K562 (cell line): ENCODE results near the gene THOC7. TPM values are rescaled to one million over a fixed set of nuclear protein-coding genes. Genes with fewer than 3 reads are reported as not detected.

Experiments used
- ATAC-seq: fragments of 200-7000 bp; cut with Tn5 transposase; 3 replicates; pipeline ENCODE4 v1.9.1; 2020; ENCODE audit warnings: moderate library complexity
- BruUV-seq: library from RNA; stranded (reverse); fragments of 400-500 nt; replicated peaks from 2 replicates; lab custom pipeline; 2021; lab: Mats Ljungman, UMichigan
- CTCF ChIA-PET: fragments of 300-600 bp; formaldehyde crosslinking; extraction: SDS; loops from one replicate; lab custom pipeline; 2021; ENCODE audit warnings: low intra/inter-chr PET ratio; lab: Yijun Ruan, JAX
- POLR2A ChIA-PET: fragments of 300-600, 350-650 bp; sonication (Branson Sonifier 250); formaldehyde crosslinking; extraction: SDS; loops from one replicate; lab custom pipeline; 2021; ENCODE audit warnings: antibody characterized with exemption, inconsistent platforms; lab: Yijun Ruan, JAX
- DNase-seq, 4 experiments: peaks; one replicate each; pipeline versions ENCODE4 v3.0.0 to v3.0.0-alpha.2; 2011 to 2018; ENCODE audit warnings: low spot score in 3 of 4, mixed read lengths in 3 of 4; ENCODE audit errors: extremely low read depth in 1 of 4
- FAIRE-seq: peaks from 2 replicates; lab custom pipeline; 2011; peaks lifted over from hg19 to GRCh38; lab: Jason Lieb, UNC
- H2AFZ ChIP-seq: 2 replicates; pipeline ENCODE4 v1.6.0; 2011; ENCODE audit warnings: low read depth, low read length, control low read depth, inconsistent platforms
- H3K27ac ChIP-seq: fragments of 200-600 bp; 3 replicates; pipeline ENCODE4 v1.8.0; 2011; ENCODE audit warnings: low read depth, mild to moderate bottlenecking, control low read depth, inconsistent platforms, low read length, moderate library complexity, mixed read lengths; ENCODE audit errors: extremely low read depth
- H3K27me3 ChIP-seq, 2 experiments: fragments of 300-600 bp in 1 of 2; 2 replicates in 1 of 2; 3 replicates in 1 of 2; pipeline versions ENCODE4 v1.6.0 to v1.8.0; 2011; ENCODE audit warnings: inconsistent platforms in 2 of 2, low read length in 2 of 2, mild to moderate bottlenecking in 1 of 2, mixed read lengths in 1 of 2, moderate library complexity in 1 of 2; ENCODE audit not compliant: control insufficient read depth in 2 of 2, insufficient read depth in 2 of 2
- H3K36me3 ChIP-seq: fragments of 300-600 bp; 3 replicates; pipeline ENCODE4 v1.8.0; 2011; ENCODE audit warnings: mild to moderate bottlenecking, low read length, inconsistent platforms; ENCODE audit not compliant: control insufficient read depth, insufficient read depth
- H3K4me1 ChIP-seq, 2 experiments: fragments of 200-600 bp in 1 of 2; replicated peaks in 1 of 2; 2 replicates in 1 of 2; 3 replicates in 1 of 2; pipeline versions ENCODE4 v1.5.1 to v1.8.0; 2011; ENCODE audit warnings: inconsistent platforms in 2 of 2, low read length in 2 of 2, mild to moderate bottlenecking in 1 of 2, mixed read lengths in 1 of 2, moderate library complexity in 1 of 2; ENCODE audit not compliant: control insufficient read depth in 2 of 2, insufficient read depth in 2 of 2
- H3K4me2 ChIP-seq: 2 replicates; pipeline ENCODE4 v1.6.1; 2011; ENCODE audit warnings: low read length, control low read depth, inconsistent platforms, mixed read lengths; ENCODE audit not compliant: insufficient read depth
- H3K4me3 ChIP-seq: fragments of 200-600 bp; sonication (generic), shearing (Covaris generic); 2 replicates; pipeline ENCODE4 v1.5.1; 2016; ENCODE audit warnings: control low read depth, inconsistent platforms
- H3K79me2 ChIP-seq: fragments of 200-600 bp; 3 replicates; pipeline ENCODE4 v1.8.0; 2011; ENCODE audit warnings: low read length, inconsistent platforms; ENCODE audit not compliant: control insufficient read depth, insufficient read depth
- H3K9ac ChIP-seq, 2 experiments: 2 replicates each; pipeline versions ENCODE4 v1.6.0 to v1.6.1; 2011; ENCODE audit warnings: low read depth in 2 of 2, low read length in 2 of 2, control low read depth in 1 of 2, inconsistent platforms in 1 of 2, mild to moderate bottlenecking in 1 of 2, mixed read lengths in 1 of 2; ENCODE audit not compliant: insufficient read depth in 1 of 2
- H3K9me1 ChIP-seq: one replicate; pipeline ENCODE4 v1.6.0; 2011; ENCODE audit warnings: inconsistent platforms, mild to moderate bottlenecking, low read length, moderate library complexity; ENCODE audit not compliant: control insufficient read depth, insufficient read depth
- H3K9me3 ChIP-seq: replicated peaks from 2 replicates; pipeline ENCODE4 v1.5.1; 2011; ENCODE audit warnings: low read depth, low read length, inconsistent platforms; ENCODE audit not compliant: control insufficient read depth, insufficient read depth
- H4K20me1 ChIP-seq: replicated peaks from 2 replicates; pipeline ENCODE4 v1.6.1; 2011; ENCODE audit warnings: low read length, inconsistent platforms, mixed read lengths; ENCODE audit not compliant: control insufficient read depth, insufficient read depth
- CEBPB ChIP-seq: fragments of 450-650 bp; IDR thresholded peaks from 2 replicates; pipeline ENCODE4 v1.6.1; 2016; ENCODE audit warnings: missing genetic modification characterization, missing compliant biosample characterization
- CEBPG ChIP-seq, 3 experiments: fragments of 200-800 bp in 1 of 3; sonication (Bioruptor generic) in 1 of 3; sonication (generic) in 1 of 3; formaldehyde crosslinking in 1 of 3; IDR thresholded peaks in 2 of 3; conservative IDR thresholded peaks in 1 of 3; 2 replicates each; pipeline versions ENCODE4 v1.6.1 to v1.8.0; 2016 to 2022; ENCODE audit warnings: missing compliant biosample characterization in 2 of 3, missing genetic modification characterization in 2 of 3, mild to moderate bottlenecking in 1 of 3, missing genetic modification reagents in 1 of 3
- LARP7 ChIP-seq: fragments of 450-650 bp; IDR thresholded peaks from 2 replicates; pipeline ENCODE4 v1.6.1; 2016
- PATZ1 ChIP-seq: fragments of 250-450 bp; sonication (Bioruptor Pico); IDR thresholded peaks from 2 replicates; pipeline ENCODE4 v1.5.0; 2020; ENCODE audit warnings: mild to moderate bottlenecking, borderline replicate concordance
- RFX1 ChIP-seq: fragments of 450-650 bp; IDR thresholded peaks from 2 replicates; pipeline ENCODE4 v1.6.1; 2016; ENCODE audit warnings: mild to moderate bottlenecking, moderate library complexity
- TRIM24 ChIP-seq, 2 experiments: fragments of 450-650 bp; IDR thresholded peaks; 2 replicates each; pipeline ENCODE4 v1.6.1; 2016
- YY1 ChIP-seq, 3 experiments: IDR thresholded peaks; 2 replicates each; pipeline ENCODE4 v1.6.1; 2011; ENCODE audit warnings: low read length in 2 of 3, mild to moderate bottlenecking in 2 of 3, moderate library complexity in 2 of 3, borderline replicate concordance in 1 of 3, control low read depth in 1 of 3, low read depth in 1 of 3; ENCODE audit not compliant: insufficient read depth in 3 of 3, insufficient replicate concordance in 2 of 3, control insufficient read depth in 1 of 3, insufficient read length in 1 of 3; ENCODE audit errors: extremely low read depth in 1 of 3
- ZNF146 ChIP-seq: IDR thresholded peaks from one replicate; pipeline ENCODE4 v1.6.1; 2018; ENCODE audit warnings: missing compliant biosample characterization; ENCODE audit not compliant: unreplicated experiment
- WGBS: fragments of 100-300 bp; shearing (Covaris generic); methylation state at CpG from one replicate; pipeline ENCODE4 v1.1.6; 2016; ENCODE audit warnings: low coverage, mixed read lengths; ENCODE audit not compliant: insufficient coverage; ENCODE audit errors: missing lambda C conversion rate; 5-methylcytosine and 5-hydroxymethylcytosine counted together
- in situ Hi-C: fragments of 300-500 bp; cut with MboI; formaldehyde crosslinking; loops from 4 replicates; pipeline ENCODE4 v1.15.0; 2018; ENCODE audit warnings: inconsistent platforms, mixed read lengths
- intact Hi-C: fragments of 100-400 bp; cut with micrococcal nuclease; formaldehyde crosslinking; loops from 2 replicates; pipeline ENCODE4 v1.14.2; 2022
- polyA plus RNA-seq, 8 experiments: library from polyadenylated mRNA; depleted of rRNA in 4 of 8; stranded (reverse) in 5 of 8; unstranded in 3 of 8; fragments of >200 nt; fragmentation: Nextera tagmentation in 2 of 8; fragmentation: Illumina TruSeq in 1 of 8; extraction: Ambion mirVana in 2 of 8; extraction: Trizol in 1 of 8; gene quantifications; 2 replicates each; pipeline versions ENCODE4 v1.2.1 to v1.2.3, GENCODE V29; 2011 to 2014; ENCODE audit warnings: inconsistent platforms in 1 of 8, missing spikeins in 1 of 8
- total RNA-seq, 7 experiments: library from RNA; depleted of rRNA in 6 of 7; stranded (reverse); fragments of >200 nt in 6 of 7; fragmentation: Illumina TruSeq in 2 of 7; extraction: Trizol in 2 of 7; gene quantifications; 2 replicates each; pipeline versions ENCODE4 v1.2.1 to v1.2.3, GENCODE V29; 2011 to 2021; ENCODE audit warnings: low replicate concordance in 1 of 7
- TF ChIP-seq, protein P1 (sequence below): fragments of 250-450 bp; sonication (Bioruptor Pico); IDR thresholded peaks from 2 replicates; pipeline ENCODE4 v1.4.0; 2020

THOC7 gene
- total and polyA plus RNA-seq, 9 of the 15 experiments (the other 6 are each of a cell fraction or from before 2014, with no cell fraction given) = 56.5 to 129 (median 94.7) TPM

- Histone ChIP-seq H3K9me3 (no peaks in the 10 kb centered on the region), H4K20me1 (no peaks in the 10 kb centered on the region), H3K36me3 (no peaks in the 10 kb centered on the region), H3K9me1 (no peaks in the 10 kb centered on the region), H2AFZ (no peak overlapping the region), H3K9ac (no peak overlapping the region), H3K79me2 (no peaks in the 10 kb centered on the region), H3K4me3 (no peak overlapping the region), H3K4me2 (no peak overlapping the region), H3K27ac (no peak overlapping the region), H3K27me3 (no peaks in the 10 kb centered on the region), H3K4me1 (no peaks in the 10 kb centered on the region)
- POLR2A ChIA-PET = no interaction called here
- CTCF ChIA-PET = no interaction called here
- intact Hi-C loops = no loop called here
- WGBS = 3% methylated on average over 3 of the region's 3 CpGs
- no peak for ATAC-seq
- in situ Hi-C loops = loop anchor here (10.0 kb wide), 1 partner anchor 1189 kb away; no protein-coding TSS in a partner anchor
- no peak for DNase-seq
- TF ChIP-seq YY1 (IDR thresholded peaks at IDR 0.05; ENCODE audit: borderline replicate concordance in 1 of 3, control insufficient read depth in 1 of 3, extremely low read depth in 1 of 3, insufficient read depth in 3 of 3, insufficient read length in 1 of 3, insufficient replicate concordance in 2 of 3, low read depth in 1 of 3, low read length in 2 of 3) = no peak
- no peak for TF ChIP-seq ZNF146 (CRISPR knock-in tag)
- TF ChIP-seq TRIM24 (IDR thresholded peaks at IDR 0.05) = no peak
- TF ChIP-seq CEBPG (CRISPR knock-in tag; IDR thresholded peaks at IDR 0.05) = no peak
- TF ChIP-seq CEBPG (tag; conservative IDR thresholded peaks at IDR 0.05 in 1 of 2, IDR thresholded peaks at IDR 0.05 in 1 of 2) = peak; percentile 58 to 60; a peak in 3 of 4 replicates
- no peak for TF ChIP-seq LARP7
- peak; percentile 63 for TF ChIP-seq CEBPB (tag)
- TF ChIP-seq, protein P1, sequence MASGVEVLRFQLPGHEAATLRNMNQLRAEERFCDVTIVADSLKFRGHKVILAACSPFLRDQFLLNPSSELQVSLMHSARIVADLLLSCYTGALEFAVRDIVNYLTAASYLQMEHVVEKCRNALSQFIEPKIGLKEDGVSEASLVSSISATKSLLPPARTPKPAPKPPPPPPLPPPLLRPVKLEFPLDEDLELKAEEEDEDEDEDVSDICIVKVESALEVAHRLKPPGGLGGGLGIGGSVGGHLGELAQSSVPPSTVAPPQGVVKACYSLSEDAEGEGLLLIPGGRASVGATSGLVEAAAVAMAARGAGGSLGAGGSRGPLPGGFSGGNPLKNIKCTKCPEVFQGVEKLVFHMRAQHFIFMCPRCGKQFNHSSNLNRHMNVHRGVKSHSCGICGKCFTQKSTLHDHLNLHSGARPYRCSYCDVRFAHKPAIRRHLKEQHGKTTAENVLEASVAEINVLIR (CRISPR knock-in tag) = no peak
- no peak for TF ChIP-seq PATZ1
- TF ChIP-seq RFX1 = peak; percentile 84
- BruUV-seq = no TSS peak
- FAIRE-seq = no peak
Observed at GRCh38 chr3:63814237-63814636, 49.4 kb downstream of the THOC7 start.
